Measurements from ENCODE around the gene SLC25A3. TPM values are rescaled to one million over a fixed set of nuclear protein-coding genes. Genes with fewer than 3 reads are reported as not detected.
"Not testable (repeated sequence)": the region's sequence is repeated elsewhere in the genome, so short reads cannot be mapped to it uniquely, and the experiment has no call there.

SLC25A3 gene
- total and polyA plus RNA-seq, 12 donors, result 362 to 1,555 (median 737) TPM

GRCh38 chr12:98572010-98572409 lies 21.5 kb upstream of the SLC25A3 start:
- TF ChIP-seq CTCF (IDR thresholded peaks at IDR 0.05) (peak in 2 of 6 experiments; percentile 16 to 20), POLR2A (IDR thresholded peaks at IDR 0.05) (no peak)
- WGBS, 4 donors, result 70 to 85% (median 79%) methylated on average over 2 of the region's 2 CpGs
- intact Hi-C loops (cut with DNase I), result no loop called here
- Histone ChIP-seq H3K4me1 (replicated peaks in 1 of 2) (no peaks in the 10 kb centered on the region), H3K36me3 (replicated peaks in 1 of 2) (no peaks in the 10 kb centered on the region), H3K4me3 (no peak overlapping the region), H3K27me3 (no peaks in the 10 kb centered on the region), H3K27ac (no peak overlapping the region), H3K9me3 (replicated peaks in 1 of 3) (no peaks in the 10 kb centered on the region)
- DNase-seq, result no peak

- Histone ChIP-seq H3K9me3 (replicated peaks in 1 of 3) (no peaks in the 10 kb centered on the region), H3K27me3 (no peaks in the 10 kb centered on the region), H3K4me1 (replicated peaks in 1 of 2) (no peaks in the 10 kb centered on the region), H3K4me3 (no peak overlapping the region), H3K27ac (no peak overlapping the region), H3K36me3 (replicated peaks in 1 of 2) (no peaks in the 10 kb centered on the region)
- DNase-seq, result no peak
- TF ChIP-seq CTCF (IDR thresholded peaks at IDR 0.05) (no peak), POLR2A (IDR thresholded peaks at IDR 0.05) (no peak)
- intact Hi-C loops (cut with DNase I), result no loop called here
- WGBS, 4 donors, result 88 to 100% (median 94%) methylated on average over 1 of the region's 1 CpG
Measured at GRCh38 chr12:98574110-98574509, 19.4 kb upstream of the SLC25A3 start.

GRCh38 chr12:98575013-98575412 lies 18.5 kb upstream of the SLC25A3 start:
- no peaks in the 10 kb centered on the region for H3K27me3 ChIP-seq
- intact Hi-C loops (cut with DNase I), result no loop called here
- no peak for DNase-seq
- TF ChIP-seq POLR2A (IDR thresholded peaks at IDR 0.05) (no peak), CTCF (IDR thresholded peaks at IDR 0.05) (no peak)
- H3K27ac ChIP-seq, result no peak overlapping the region
- no peaks in the 10 kb centered on the region for H3K4me1 ChIP-seq (replicated peaks in 1 of 2)
- H3K9me3 ChIP-seq (replicated peaks in 1 of 3), result no peaks in the 10 kb centered on the region
- H3K4me3 ChIP-seq, result no peak overlapping the region
- no peaks in the 10 kb centered on the region for H3K36me3 ChIP-seq (replicated peaks in 1 of 2)
- 95 to 100% (median 96%) methylated on average over 4 of the region's 4 CpGs for WGBS, 4 donors

GRCh38 chr12:98576795-98577194 lies 16.7 kb upstream of the SLC25A3 start:
- 77 to 84% (median 82%) methylated on average over 2 of the region's 2 CpGs for whole genome bisulfite sequencing, 4 donors
- not testable (repeated sequence) for H3K27me3 ChIP-seq

GRCh38 chr12:98578392-98578791 lies 15.1 kb upstream of the SLC25A3 start:
- intact Hi-C loops (cut with DNase I), result no loop called here
- TF ChIP-seq CTCF (IDR thresholded peaks at IDR 0.05) (no peak), POLR2A (IDR thresholded peaks at IDR 0.05) (no peak)
- no peak overlapping the region for H3K4me3 ChIP-seq
- H3K9me3 ChIP-seq (replicated peaks in 1 of 3), result no peaks in the 10 kb centered on the region
- H3K27ac ChIP-seq, result no peak overlapping the region
- H3K36me3 ChIP-seq (replicated peaks in 1 of 2), result no peaks in the 10 kb centered on the region
- DNase-seq, result no peak
- no peaks in the 10 kb centered on the region for H3K4me1 ChIP-seq (replicated peaks in 1 of 2)
- H3K27me3 ChIP-seq, result no peaks in the 10 kb centered on the region
- 86 to 100% (median 94%) methylated on average over 1 of the region's 1 CpG for WGBS, 4 donors

More at GRCh38 chr12:98576795-98577194, 16.7 kb upstream of the SLC25A3 start:
- DNase-seq; intact Hi-C loops (cut with DNase I); H3K4me1 ChIP-seq (replicated peaks in 1 of 2); H3K27ac ChIP-seq; H3K36me3 ChIP-seq (replicated peaks in 1 of 2); H3K9me3 ChIP-seq (replicated peaks in 1 of 3); H3K4me3 ChIP-seq: not testable (repeated sequence)

Measured in adrenal gland (tissue), 12 donors.